HG02981 (cell line): ENCODE results near the gene DLGAP1.
"Not testable (repeated sequence)": the region's sequence is repeated elsewhere in the genome, so short reads cannot be mapped to it uniquely, and the experiment has no call there.

Source experiments
- ATAC-seq: cut with Tn5 transposase; IDR thresholded peaks from one replicate; pipeline ENCODE4 v1.9.1; 2021; ENCODE audit warnings: mild to moderate bottlenecking, moderate library complexity; ENCODE audit not compliant: unreplicated experiment

Gene DLGAP1

GRCh38 chr18:4391859-4392258 lies 63.2 kb downstream of the DLGAP1 start:
- no peak for ATAC-seq

GRCh38 chr18:4385876-4386275 lies 69.2 kb downstream of the DLGAP1 start:
- ATAC-seq: no peak

- ATAC-seq: no peak
Measured at GRCh38 chr18:4384932-4385331, 70.2 kb downstream of the DLGAP1 start.

- no peak for ATAC-seq
Measured at GRCh38 chr18:4374564-4374963, 80.5 kb downstream of the DLGAP1 start.

GRCh38 chr18:4369705-4370104 lies 85.4 kb downstream of the DLGAP1 start:
- no peak for ATAC-seq

GRCh38 chr18:4360221-4360715 lies 94.8 kb downstream of the DLGAP1 start:
- ATAC-seq: no peak

DNA sequence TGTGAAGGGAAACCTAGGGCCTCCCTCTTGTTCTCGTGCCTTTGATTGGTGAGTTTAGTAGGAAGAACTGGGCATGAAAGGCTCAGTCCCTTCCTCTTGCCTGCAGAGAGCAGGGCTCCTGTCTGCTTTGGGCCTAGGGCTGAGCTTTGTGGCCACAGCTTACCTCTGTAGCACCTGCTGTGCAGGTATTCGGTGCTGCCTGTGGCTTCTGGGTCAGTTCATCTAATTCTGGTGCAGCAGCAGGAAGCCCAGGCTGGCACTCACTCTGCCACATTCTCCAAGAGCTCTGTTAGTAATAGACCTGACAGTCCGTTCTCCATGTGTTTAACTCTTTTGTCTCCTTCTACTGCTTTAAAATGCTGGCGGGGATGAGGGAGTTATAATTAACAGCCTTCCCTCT lies 96.5 kb downstream of the DLGAP1 start:
- ATAC-seq: no peak

DNA sequence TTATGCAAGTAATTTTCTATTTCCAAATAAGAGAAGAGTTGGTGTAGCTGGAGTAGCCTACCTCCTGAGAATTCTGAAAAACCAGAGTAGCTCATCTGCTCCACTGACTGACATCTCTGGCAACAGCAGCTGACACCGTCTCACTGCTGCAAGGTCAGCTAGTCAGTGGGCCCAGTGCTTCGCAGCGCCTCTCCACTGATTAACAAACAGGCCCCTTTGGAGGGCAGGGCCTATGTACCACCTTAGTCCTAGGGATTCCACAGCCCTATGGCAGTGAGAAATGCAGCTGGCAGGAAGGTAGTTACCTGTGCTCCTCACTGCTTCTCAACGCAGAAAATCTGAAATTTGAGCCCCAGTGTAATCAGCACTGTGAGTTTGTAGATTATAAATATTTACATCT lies 97.5 kb downstream of the DLGAP1 start:
- no peak for ATAC-seq

DNA sequence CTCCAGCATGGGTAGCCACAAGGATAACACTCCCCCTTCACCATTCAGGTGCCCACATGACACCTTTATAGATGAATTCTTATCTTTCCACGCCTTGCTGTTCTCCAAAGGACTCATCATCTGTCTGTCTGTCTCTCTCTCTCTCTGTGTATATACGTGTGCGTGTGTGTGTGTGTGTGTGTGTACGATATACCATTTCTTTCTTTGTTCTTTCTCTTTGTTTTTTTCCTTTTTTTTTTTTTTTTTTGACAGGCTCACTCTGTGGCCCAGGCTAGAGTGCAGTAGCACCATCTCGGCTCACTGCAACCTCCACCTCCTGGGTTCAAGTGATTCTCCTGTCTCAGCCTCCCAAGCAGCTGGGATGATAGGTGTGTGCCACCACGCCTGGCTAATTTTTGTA lies 98.2 kb downstream of the DLGAP1 start:
- ATAC-seq: no peak

GRCh38 chr18:4353853-4354418 lies 101.2 kb downstream of the DLGAP1 start:
- ATAC-seq: no peak

DNA sequence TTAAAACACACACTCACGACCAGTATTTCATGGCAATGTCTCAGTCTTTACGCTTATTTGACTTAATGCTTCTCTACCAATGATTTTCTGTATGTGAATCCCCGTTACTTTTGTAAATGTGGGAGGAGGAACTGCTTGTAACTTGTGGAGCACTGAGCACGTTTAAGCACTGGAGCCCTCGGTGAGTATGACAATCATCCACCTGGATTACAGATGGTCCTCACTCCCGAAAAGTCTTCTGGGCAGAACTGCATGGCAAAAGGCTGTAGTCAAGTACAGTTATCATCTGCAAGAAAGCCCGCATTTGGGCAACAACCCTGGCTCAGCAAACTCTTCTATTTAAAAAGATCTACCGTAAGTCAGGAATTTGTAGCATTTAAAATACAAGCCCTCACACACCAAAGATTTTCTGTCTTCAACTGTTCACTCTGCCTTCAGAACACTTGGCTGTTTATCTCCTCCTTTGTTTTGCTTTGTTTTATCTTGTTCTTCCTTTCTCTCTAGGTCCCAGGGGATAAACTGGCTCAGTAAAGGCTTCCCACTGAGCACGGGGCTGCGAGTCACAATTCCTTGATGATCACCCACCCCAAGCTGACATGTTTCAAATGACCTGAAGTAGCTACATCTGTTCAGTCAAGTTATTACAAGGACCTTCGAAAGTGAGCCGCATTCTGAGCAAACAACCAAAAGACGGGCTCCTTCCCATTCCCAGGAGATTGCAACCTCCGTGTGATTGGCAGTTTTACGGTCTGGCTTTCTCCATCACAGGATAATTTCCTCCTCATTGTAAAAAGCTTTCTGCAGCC lies 102.2 kb downstream of the DLGAP1 start:
- no peak for ATAC-seq

DNA sequence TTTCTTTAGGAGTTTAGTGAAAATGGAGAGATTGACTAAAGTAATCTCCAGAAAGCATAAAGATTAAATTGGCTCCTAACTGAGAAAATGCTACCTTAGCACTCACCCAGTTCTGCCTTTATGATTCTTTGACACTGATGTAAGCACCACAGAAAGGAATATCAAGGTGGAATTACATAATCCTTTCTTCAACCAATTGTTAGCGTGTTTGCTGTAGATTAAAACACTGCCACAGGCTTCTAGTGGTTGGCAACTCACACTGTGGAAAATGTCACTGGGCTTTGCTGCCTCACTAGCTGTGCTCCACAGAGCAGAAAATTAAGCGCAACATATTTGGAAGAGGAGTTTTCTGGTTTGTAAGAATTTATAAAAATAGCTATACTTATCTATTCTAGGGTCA lies 104.1 kb downstream of the DLGAP1 start:
- no peak for ATAC-seq

- no peak for ATAC-seq
Measured at GRCh38 chr18:4335386-4335785, 119.7 kb downstream of the DLGAP1 start.

- ATAC-seq: no peak
Measured at GRCh38 chr18:4333043-4333442, 122.1 kb downstream of the DLGAP1 start.

DNA sequence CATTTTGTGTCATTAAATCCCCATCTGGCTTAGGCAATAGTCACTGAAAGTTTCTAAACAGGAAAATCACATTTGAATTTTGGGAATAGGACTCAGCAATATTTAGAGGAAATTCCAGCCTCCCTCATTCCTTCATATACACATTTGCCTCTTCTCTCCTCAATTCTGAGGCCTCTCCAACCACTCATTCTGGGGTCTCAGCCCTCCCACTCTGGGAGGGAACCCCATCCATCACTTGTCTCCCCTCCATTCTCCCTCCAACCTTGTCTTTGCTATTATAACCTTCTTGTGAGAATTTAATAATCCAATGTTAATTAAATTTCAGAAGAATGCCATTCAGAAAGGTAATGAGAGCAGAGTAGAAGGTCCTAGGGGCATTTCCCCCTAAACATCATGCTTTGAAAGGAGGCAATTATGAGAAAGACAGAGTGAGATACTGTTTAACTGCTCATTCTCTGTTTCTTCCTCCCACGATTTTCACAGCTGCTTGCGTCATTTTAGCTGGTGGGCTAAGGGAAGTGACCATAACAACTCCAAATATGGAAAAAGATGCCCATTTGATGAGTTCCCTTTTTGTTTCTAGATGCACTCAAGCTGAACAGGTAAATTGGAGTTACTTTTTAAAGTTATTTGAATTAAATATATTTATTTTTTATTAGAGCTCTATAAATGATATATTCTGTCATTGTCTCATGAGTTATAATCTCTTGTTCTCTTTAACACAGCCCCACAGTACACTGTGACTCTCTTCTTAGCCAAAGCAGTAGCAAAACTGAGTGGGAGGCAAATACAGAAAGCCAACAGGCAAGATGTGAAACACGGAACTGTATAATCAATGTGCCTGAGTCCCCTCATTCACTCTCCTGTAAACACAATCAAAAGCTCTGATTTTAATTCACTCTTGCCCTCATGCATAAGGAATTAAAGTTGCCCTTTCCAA lies 135.1 kb downstream of the DLGAP1 start:
- ATAC-seq: no peak

DNA sequence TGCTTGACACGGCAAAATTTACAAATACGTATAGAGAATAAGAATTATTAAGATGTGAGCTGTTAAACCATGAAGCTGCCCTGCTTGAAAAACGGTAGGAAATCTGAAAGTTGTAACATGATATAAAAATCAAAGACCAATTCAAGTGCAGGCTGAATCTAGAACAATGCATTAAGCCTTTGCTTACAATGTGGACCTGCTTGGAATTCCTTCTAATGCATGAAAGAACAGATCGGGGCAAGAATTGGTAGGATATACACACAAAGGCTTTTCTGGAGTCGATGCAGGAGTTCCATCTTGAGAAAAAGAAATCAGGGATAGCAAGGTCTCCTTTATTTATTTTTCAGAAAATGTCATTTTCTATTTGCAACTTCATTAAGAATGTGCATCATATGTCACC lies 136.8 kb downstream of the DLGAP1 start:
- no peak for ATAC-seq

- not testable (repeated sequence) for ATAC-seq
Measured at GRCh38 chr18:4311945-4312344, 143.2 kb downstream of the DLGAP1 start.

GRCh38 chr18:4311136-4311535 lies 144.0 kb downstream of the DLGAP1 start:
- no peak for ATAC-seq

- ATAC-seq: no peak
Measured at GRCh38 chr18:4309227-4309626, 145.9 kb downstream of the DLGAP1 start.

DNA sequence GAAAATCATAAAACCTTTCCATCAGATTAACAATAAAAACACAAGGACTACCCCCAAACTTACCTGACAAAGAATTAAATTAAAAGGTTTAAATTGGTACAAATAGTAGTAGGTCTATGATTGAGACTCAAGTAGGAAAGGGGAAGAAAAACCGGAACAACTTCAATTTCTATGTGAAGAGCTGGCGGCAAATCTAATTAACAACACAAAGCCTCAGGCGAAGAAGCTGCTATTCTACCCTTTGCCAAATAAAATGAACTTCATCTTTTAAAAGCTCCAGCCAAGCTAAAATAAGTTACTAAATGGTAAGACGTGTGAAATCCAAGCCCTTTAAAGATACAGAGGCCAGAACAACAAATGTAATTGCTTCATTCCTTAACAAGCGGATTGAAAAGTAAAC lies 146.5 kb downstream of the DLGAP1 start:
- no peak for ATAC-seq

GRCh38 chr18:4299395-4299794 lies 155.7 kb downstream of the DLGAP1 start:
- no peak for ATAC-seq
